ENCODE measurements around the gene CEACAM1.
"Not testable (repeated sequence)": the region's sequence is repeated elsewhere in the genome, so short reads cannot be mapped to it uniquely, and the experiment has no call there.

CEACAM1 gene

GRCh38 chr19:42528354-42529247 is at the start of gene CEACAM1:
Gene CEACAM1, minus strand, starts transcription at chr19:42528481. Its CDS starts 107 bp downstream, at chr19:42528374.
- DNase-seq (ENCODE audit: low spot score) = peak; percentile 52

GRCh38 chr19:42577016-42577415 is 48.7 kb upstream of the CEACAM1 start:
- DNase-seq (ENCODE audit: low spot score) = no peak

GRCh38 chr19:42576241-42576640 is 48.0 kb upstream of the CEACAM1 start:
- DNase-seq (ENCODE audit: low spot score) = no peak

GRCh38 chr19:42573642-42574041 is 45.4 kb upstream of the CEACAM1 start:
- no peak for DNase-seq (ENCODE audit: low spot score)

- no peak for DNase-seq (ENCODE audit: low spot score)
Observed at GRCh38 chr19:42571116-42571515, 42.8 kb upstream of the CEACAM1 start.

- DNase-seq (ENCODE audit: low spot score) = no peak
Observed at GRCh38 chr19:42569193-42569592, 40.9 kb upstream of the CEACAM1 start.

GRCh38 chr19:42568006-42568405 is 39.7 kb upstream of the CEACAM1 start:
- DNase-seq (ENCODE audit: low spot score) = no peak

- no peak for DNase-seq (ENCODE audit: low spot score)
Observed at GRCh38 chr19:42567567-42567966, 39.3 kb upstream of the CEACAM1 start.

- DNase-seq (ENCODE audit: low spot score) = peak; percentile 6
Observed at GRCh38 chr19:42563352-42564210, 35.3 kb upstream of the CEACAM1 start.

GRCh38 chr19:42561512-42561911 is 33.2 kb upstream of the CEACAM1 start:
- DNase-seq (ENCODE audit: low spot score) = no peak

- DNase-seq (ENCODE audit: low spot score) = no peak
Observed at GRCh38 chr19:42560731-42561130, 32.5 kb upstream of the CEACAM1 start.

- no peak for DNase-seq (ENCODE audit: low spot score)
Observed at GRCh38 chr19:42558450-42559150, 30.3 kb upstream of the CEACAM1 start.

GRCh38 chr19:42557386-42557871 is 29.1 kb upstream of the CEACAM1 start:
- DNase-seq (ENCODE audit: low spot score) = not testable (repeated sequence)

GRCh38 chr19:42555801-42556200 is 27.5 kb upstream of the CEACAM1 start:
- DNase-seq (ENCODE audit: low spot score) = no peak

GRCh38 chr19:42555317-42555716 is 27.0 kb upstream of the CEACAM1 start:
- DNase-seq (ENCODE audit: low spot score) = no peak

GRCh38 chr19:42554046-42554575 is 25.8 kb upstream of the CEACAM1 start:
- no peak for DNase-seq (ENCODE audit: low spot score)

- no peak for DNase-seq (ENCODE audit: low spot score)
Observed at GRCh38 chr19:42553292-42554045, 25.2 kb upstream of the CEACAM1 start.

- no peak for DNase-seq (ENCODE audit: low spot score)
Observed at GRCh38 chr19:42552086-42553065, 24.1 kb upstream of the CEACAM1 start.

GRCh38 chr19:42550521-42550920 is 22.2 kb upstream of the CEACAM1 start:
- DNase-seq (ENCODE audit: low spot score) = not testable (repeated sequence)

- DNase-seq (ENCODE audit: low spot score) = not testable (repeated sequence)
Observed at GRCh38 chr19:42549067-42549466, 20.8 kb upstream of the CEACAM1 start.

Measured in CD4-positive, alpha-beta T cell treated with Interleukin-6 at 100 ng/mL for 8 hours (primary cell).